Stimulated activated CD4-positive, alpha-beta T cell treated with anti-CD3 and anti-CD28 coated beads, Interleukin-2, amount 100 ng/mL, for 48 hours (primary cell): ENCODE data around the gene BAZ2B.
"Not testable (repeated sequence)": the region's sequence is repeated elsewhere in the genome, so short reads cannot be mapped to it uniquely, and the experiment has no call there.

Experiments
- DNase-seq, 2 donors: peaks; one replicate each; pipeline ENCODE4 v3.0.0-alpha.2; 2020

Gene BAZ2B

GRCh38 chr2:159571540-159572260 lies 44.6 kb downstream of the BAZ2B start:
- DNase-seq = no peak

DNA sequence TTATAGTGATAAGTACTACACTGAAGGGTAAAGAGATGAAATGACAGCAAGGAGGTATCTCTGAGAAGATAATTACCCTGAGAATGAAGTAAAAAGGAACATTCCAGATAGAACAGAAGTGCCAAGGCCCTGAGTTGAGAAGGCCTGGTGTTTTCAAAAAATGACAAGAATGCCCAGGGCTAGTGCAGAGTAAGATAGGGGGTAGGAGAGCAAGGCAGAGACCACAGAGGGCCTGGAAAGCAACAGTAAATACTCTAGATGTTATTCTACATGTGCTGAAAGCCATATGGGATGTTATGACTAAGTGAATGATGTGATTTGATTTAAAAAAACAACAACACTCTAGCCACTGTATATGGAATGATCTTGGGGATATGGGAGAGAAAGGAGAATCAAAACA lies 52.3 kb downstream of the BAZ2B start:
- no peak for DNase-seq

DNA sequence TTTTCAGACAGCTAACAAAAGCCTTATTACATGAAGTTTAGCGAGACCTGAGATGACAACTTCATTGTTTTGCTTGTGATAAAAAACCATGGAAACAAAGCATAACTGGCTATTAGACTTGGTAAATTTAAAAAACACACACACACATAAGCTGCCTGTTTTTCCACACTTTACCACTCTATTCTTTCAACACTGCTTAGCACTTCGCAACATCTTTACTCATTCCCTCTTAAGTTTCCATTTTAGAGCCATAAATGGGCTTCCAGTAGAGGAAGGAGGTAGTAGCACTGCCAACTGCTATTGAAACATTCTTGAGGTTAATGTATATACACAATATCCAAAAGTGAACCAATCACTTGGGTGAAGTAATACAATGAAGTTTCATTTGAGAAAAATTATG lies 54.1 kb downstream of the BAZ2B start:
- no peak for DNase-seq

- DNase-seq = no peak
These were observed 54.6 kb downstream of the BAZ2B start for GRCh38 chr2:159561786-159562185.

- DNase-seq = no peak
These were observed 55.1 kb downstream of the BAZ2B start for GRCh38 chr2:159561242-159561641.

DNA sequence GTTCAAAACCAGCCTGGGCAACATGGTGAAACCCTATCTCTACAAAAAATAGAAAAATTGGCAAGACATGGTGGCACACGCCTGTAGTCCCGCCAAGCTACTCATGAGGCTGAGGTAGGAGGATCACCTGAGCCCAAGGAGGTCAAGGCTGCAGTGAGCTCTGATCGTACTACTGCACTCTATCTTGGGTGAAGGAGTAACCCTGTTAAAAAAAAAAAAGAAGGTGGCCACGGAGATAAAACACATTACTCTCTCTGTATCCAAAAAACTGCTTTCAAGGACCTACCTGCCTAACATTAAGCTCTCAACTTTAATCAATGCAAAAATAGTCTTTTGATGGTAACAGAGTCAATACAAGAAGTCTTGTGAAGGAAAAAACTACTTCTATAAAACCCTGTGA lies 57.3 kb downstream of the BAZ2B start:
- DNase-seq = no peak

- no peak for DNase-seq
These were observed 57.9 kb downstream of the BAZ2B start for GRCh38 chr2:159558479-159558878.

GRCh38 chr2:159557437-159558034 lies 58.8 kb downstream of the BAZ2B start:
- no peak for DNase-seq

GRCh38 chr2:159555651-159556392 lies 60.5 kb downstream of the BAZ2B start:
- no peak for DNase-seq

- DNase-seq = no peak
These were observed 62.6 kb downstream of the BAZ2B start for GRCh38 chr2:159553727-159554126.

DNA sequence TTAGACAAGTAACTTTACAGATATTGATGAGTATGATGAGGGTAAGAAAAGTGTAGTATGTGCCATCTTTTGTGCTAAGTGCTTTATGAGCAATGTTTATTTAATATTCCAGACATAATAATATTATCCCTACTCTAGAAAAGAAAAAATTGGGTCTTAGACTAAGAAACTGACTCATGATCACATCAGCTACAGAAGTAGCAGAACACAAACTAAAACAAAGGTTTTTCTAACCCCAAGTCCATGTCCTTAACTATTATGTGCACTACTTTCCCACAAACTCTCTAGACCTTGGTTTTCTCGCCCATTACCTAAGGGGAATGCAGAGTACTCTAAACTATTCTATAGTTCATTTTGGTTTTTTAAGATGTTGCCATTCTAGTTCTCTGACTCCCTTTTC lies 64.5 kb downstream of the BAZ2B start:
- DNase-seq = no peak

GRCh38 chr2:159550231-159550630 lies 66.1 kb downstream of the BAZ2B start:
- DNase-seq = no peak

GRCh38 chr2:159549234-159549633 lies 67.1 kb downstream of the BAZ2B start:
- no peak for DNase-seq

DNA sequence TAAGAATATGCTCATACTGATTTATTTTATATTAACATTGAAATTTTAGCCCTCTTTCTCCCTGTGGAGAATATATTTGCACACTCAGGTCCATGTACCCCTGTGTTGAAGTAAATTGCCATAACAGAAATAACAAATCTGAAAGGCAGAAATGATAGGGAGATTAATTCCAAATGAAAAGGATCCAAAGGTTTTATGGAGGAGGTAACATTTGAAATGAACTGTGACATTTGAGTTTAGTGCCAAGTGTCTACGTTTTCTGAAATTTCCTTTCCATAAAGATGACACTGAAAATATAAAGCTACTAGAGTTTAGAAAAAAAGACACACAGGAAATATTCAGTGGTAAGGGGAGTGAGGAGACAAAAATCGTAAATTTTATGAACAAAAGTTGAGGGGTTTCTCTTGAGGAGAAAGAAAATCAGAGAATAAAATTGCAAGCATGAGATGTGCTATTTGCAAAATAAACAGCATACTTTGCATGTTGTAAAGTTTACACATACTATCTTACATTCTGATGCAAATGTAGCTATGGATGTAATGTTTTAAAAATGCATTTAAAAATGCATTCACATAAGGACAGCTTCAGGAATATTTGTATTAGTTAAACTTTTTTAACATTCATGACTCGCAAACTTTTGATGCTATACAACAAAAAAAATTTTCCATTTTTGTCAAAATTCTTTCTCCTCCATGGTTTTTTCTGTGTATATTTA lies 69.5 kb downstream of the BAZ2B start:
- no peak for DNase-seq

DNA sequence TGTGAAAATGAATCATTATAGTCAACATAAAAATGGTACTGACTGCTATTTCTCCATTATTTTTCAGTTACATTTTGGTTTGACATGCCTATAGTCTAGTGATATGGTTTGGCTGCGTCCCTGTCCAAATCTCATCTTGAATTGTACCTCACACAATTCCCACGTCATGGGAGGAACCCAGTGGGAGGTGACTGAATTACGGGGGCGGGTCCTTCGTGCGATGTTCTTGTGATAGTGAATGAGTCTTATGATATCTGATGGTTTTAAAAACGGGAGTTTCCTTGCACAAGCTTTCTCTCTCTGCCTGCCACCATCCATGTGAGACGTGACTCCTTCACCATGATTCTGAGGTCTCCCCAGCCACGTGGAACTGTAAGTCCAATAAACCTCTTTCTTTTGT lies 70.3 kb downstream of the BAZ2B start:
- no peak for DNase-seq

- no peak for DNase-seq
These were observed 71.3 kb downstream of the BAZ2B start for GRCh38 chr2:159545085-159545484.

GRCh38 chr2:159542101-159542500 lies 74.2 kb downstream of the BAZ2B start:
- no peak for DNase-seq

GRCh38 chr2:159539701-159540100 lies 76.6 kb downstream of the BAZ2B start:
- DNase-seq = no peak

DNA sequence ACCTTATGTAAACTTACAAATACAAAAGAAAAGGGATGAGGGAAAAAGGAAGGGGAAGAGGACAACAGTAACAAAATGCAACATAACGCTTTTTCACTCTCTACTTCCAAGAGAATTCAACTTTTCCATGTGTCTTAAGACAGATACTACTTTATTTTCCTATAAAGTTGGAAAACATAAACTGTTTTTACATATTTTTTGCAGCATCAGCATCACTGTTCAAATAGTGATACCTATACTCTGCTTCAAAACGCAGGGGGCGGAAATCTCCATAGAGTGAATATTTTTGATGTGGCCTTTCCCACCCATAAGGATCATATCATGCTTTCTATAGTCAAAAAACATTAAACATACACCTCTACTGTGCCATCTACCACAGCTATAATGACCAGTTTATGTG lies 77.5 kb downstream of the BAZ2B start:
- DNase-seq = no peak

- DNase-seq = not testable (repeated sequence)
These were observed 81.1 kb downstream of the BAZ2B start for GRCh38 chr2:159535261-159535660.

DNA sequence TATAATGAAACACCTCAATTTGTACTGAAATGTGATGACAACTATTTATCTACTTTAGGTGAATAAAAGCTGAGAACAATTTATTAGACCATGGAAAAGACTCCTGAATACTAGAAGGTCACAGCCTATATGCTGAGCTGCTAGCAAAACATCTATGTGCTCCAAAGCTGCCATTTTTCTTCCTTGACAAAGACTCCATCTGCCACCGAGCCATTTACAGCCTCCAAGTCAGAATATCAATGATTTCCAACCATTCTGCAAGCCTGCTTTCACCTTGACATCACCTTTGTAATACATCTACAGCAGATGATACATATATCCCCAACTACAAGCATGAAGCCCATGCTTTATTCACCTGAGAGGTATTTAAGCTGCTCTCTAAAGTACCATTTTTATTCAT lies 84.9 kb downstream of the BAZ2B start:
- DNase-seq = no peak

DNA sequence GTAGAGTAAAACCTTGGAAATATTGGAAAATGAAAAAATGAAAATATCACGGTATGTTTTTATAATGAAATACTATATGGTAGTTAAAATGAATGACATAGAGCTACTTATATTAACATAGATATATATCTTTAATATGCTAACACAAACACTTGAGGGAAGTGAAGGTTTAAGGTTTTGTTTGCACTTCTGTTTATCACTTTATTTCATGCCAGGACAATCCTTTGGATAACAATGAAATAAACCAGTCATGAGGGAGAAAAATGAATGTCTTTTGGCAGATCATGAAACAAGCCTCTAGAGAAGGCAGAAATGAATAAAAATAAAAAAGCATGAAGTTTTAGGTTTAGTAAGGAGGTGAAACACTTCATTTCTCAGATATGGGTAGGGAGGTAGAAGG lies 89.9 kb downstream of the BAZ2B start:
- no peak for DNase-seq

DNA sequence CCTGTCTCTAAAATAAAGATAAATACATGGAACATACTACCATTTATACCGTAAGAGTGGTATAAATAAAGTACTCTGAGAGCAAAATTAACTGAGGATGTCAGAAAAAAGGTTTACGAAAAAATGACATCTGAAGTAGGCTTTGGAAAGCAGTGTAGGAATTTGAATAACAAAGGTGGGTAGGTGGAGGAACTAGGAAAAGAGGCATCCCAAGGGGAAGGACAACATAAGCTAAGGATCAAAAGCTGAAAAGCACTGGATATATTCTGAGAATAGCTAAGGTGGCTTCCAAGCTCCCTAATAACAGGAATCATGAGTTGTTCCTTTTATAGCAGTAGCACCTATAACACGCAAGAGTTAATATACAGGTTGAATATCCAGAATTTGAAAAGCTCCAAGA lies 91.3 kb downstream of the BAZ2B start:
- DNase-seq = no peak

- DNase-seq = no peak
These were observed 95.1 kb downstream of the BAZ2B start for GRCh38 chr2:159521272-159521671.
